ENCODE measurements around the gene F5. TPM values are rescaled to one million over a fixed set of nuclear protein-coding genes. Genes with fewer than 3 reads are reported as not detected.

Gene F5
- total RNA-seq, 1 experiment from 2014 or later = 0.37 TPM

- POLR2A ChIA-PET = no interaction called here
- H3K9me2 ChIP-seq (ENCODE audit: insufficient read depth) = 0 out of 2 replicates have a peak, but pooled peaks cover 2% of the 10 kb centered on the region
- peaks cover 2 to 6% of the 10 kb centered on the region in 2 experiments; a peak in 2 of 4 replicates for H3K4me1 ChIP-seq (ENCODE audit: control insufficient read depth in 1 of 2, insufficient read depth in 2 of 2, low read length in 2 of 2)
- H3K36me3 ChIP-seq (ENCODE audit: control insufficient read depth in 1 of 2, insufficient read depth in 2 of 2, low read length in 2 of 2) = no peaks in the 10 kb centered on the region
- H3K79me2 ChIP-seq (ENCODE audit: insufficient read depth, low read length) = no peaks in the 10 kb centered on the region
- H3K27me3 ChIP-seq (ENCODE audit: insufficient read depth, low read length) = no peaks in the 10 kb centered on the region
- H2AFZ ChIP-seq (ENCODE audit: low read depth, low read length, poor library complexity, severe bottlenecking) = no peak overlapping the region
- no TSS peak for BruUV-seq (replicated peaks)
- RAD21 ChIA-PET (ENCODE audit: low non-redundant PET in 1 of 2, low total read pairs in 2 of 2, uncharacterized antibody in 2 of 2, unreplicated experiment in 2 of 2) = no interaction called here
- no peaks in the 10 kb centered on the region for H4K20me1 ChIP-seq (ENCODE audit: insufficient read depth)
- H3K4me2 ChIP-seq (ENCODE audit: low read length) = no peak overlapping the region
- ATAC-seq = no peak
- H3K4me3 ChIP-seq (replicated peaks in 1 of 2; ENCODE audit: low read depth in 1 of 2, low read length in 2 of 2) = no peak overlapping the region
- no peak overlapping the region for H3K27ac ChIP-seq (ENCODE audit: low read depth, low read length)
- H3K9me3 ChIP-seq (ENCODE audit: control insufficient read depth in 1 of 2, insufficient read depth in 1 of 2, low read depth in 1 of 2, low read length in 2 of 2) = no peaks in the 10 kb centered on the region
- CTCF ChIA-PET = no interaction called here
- intact Hi-C loops (cut with micrococcal nuclease) = no loop called here
- TF ChIP-seq SP1 (IDR thresholded peaks at IDR 0.05; ENCODE audit: low read depth) (no peak), POLR2A (IDR thresholded peaks at IDR 0.05; ENCODE audit: borderline replicate concordance, extremely low read depth, insufficient read depth, insufficient read length) (no peak), MAX (IDR thresholded peaks at IDR 0.05) (no peak), ATF3 (IDR thresholded peaks at IDR 0.05) (no peak), CEBPB (IDR thresholded peaks at IDR 0.05; ENCODE audit: low read depth) (no peak), JUND (IDR thresholded peaks at IDR 0.05) (no peak), REST (IDR thresholded peaks at IDR 0.05; ENCODE audit: low read depth) (no peak), SIN3A (IDR thresholded peaks at IDR 0.05; ENCODE audit: low read depth) (no peak), POLR2AphosphoS5 (IDR thresholded peaks at IDR 0.05; ENCODE audit: low read depth, low read length) (no peak), EZH2phosphoT487 (IDR thresholded peaks at IDR 0.05; ENCODE audit: borderline replicate concordance) (no peak), ZBTB33 (IDR thresholded peaks at IDR 0.05; ENCODE audit: extremely low read depth, insufficient replicate concordance, low read length) (no peak), RAD21 (IDR thresholded peaks at IDR 0.05; ENCODE audit: low read depth) (no peak), ZNF274 (IDR thresholded peaks at IDR 0.05; ENCODE audit: low read depth, low read length) (no peak), ZFX (IDR thresholded peaks at IDR 0.05) (no peak), ELF1 (IDR thresholded peaks at IDR 0.05; ENCODE audit: borderline replicate concordance, low read depth) (no peak), EZH2 (IDR thresholded peaks at IDR 0.05) (no peak), CTCF (IDR thresholded peaks at IDR 0.05 in 2 of 3, conservative IDR thresholded peaks at IDR 0.05 in 1 of 3; ENCODE audit: borderline replicate concordance in 1 of 3, insufficient read depth in 1 of 3, low read depth in 2 of 3, low read length in 2 of 3) (no peak)
- no peak for DNase-seq (ENCODE audit: low read depth, low spot score)
- H3K9ac ChIP-seq (ENCODE audit: low read length) = no peak overlapping the region
Measured at GRCh38 chr1:169521226-169521625, 65.1 kb downstream of the F5 start.
